Activated B cell treated with CpG ODN at 0.5 μM for 24 hours (primary cell): Measurements from ENCODE around the gene UTRN. TPM values are rescaled to one million over a fixed set of nuclear protein-coding genes. Genes with fewer than 3 reads are reported as not detected.

Experiments used
- ATAC-seq: fragments of 200-7000 bp; cut with Tn5 transposase; one replicate; pipeline ENCODE4 v1.10.0; 2021; ENCODE audit warnings: low read depth, mild to moderate bottlenecking, moderate library complexity
- CTCF ChIA-PET: fragments of 350-600 bp; sonication (Branson Sonifier 250); formaldehyde crosslinking; loops from one replicate; lab custom pipeline; 2021; ENCODE audit warnings: antibody characterized with exemption; lab: Charles Lee
- POLR2A ChIA-PET: fragments of 350-600 bp; sonication (Branson Sonifier 250); formaldehyde crosslinking; loops from one replicate; lab custom pipeline; 2021; ENCODE audit warnings: antibody characterized with exemption; lab: Charles Lee
- DNase-seq: peaks from one replicate; pipeline ENCODE4 v3.0.0; 2022
- H3K27ac Mint-ChIP-seq: one replicate; pipeline ENCODE4 v1.8.0; 2020; ENCODE audit warnings: mixed read lengths
- H3K27me3 Mint-ChIP-seq: one replicate; pipeline ENCODE4 v1.8.0; 2021; ENCODE audit warnings: mixed read lengths
- H3K36me3 Mint-ChIP-seq: one replicate; pipeline ENCODE4 v1.8.0; 2021; ENCODE audit warnings: low read depth, mixed read lengths
- H3K4me1 Mint-ChIP-seq: one replicate; pipeline ENCODE4 v1.8.0; 2021; ENCODE audit warnings: mixed read lengths
- H3K4me3 Mint-ChIP-seq: one replicate; pipeline ENCODE4 v1.8.0; 2020; ENCODE audit warnings: mild to moderate bottlenecking, mixed read lengths
- H3K9me3 Mint-ChIP-seq: one replicate; pipeline ENCODE4 v1.8.0; 2020; ENCODE audit warnings: mixed read lengths
- CTCF ChIP-seq: fragments of 200-600 bp; IDR thresholded peaks from one replicate; pipeline ENCODE4 v1.8.0; 2022; ENCODE audit warnings: antibody characterized with exemption, mild to moderate bottlenecking
- intact Hi-C: fragments of 100-400 bp; cut with micrococcal nuclease; formaldehyde crosslinking; loops from one replicate; pipeline ENCODE4 v1.15.1; 2024
- total RNA-seq: library from RNA; stranded (reverse); gene quantifications from 2 replicates; pipeline ENCODE4 v1.2.3, GENCODE V29; 2022

Gene UTRN
- total RNA-seq, 1 donor from 2014 or later: 53.5 TPM

- Mint-ChIP-seq H3K27ac (no peak overlapping the region), H3K9me3 (no peaks in the 10 kb centered on the region), H3K4me1 (peaks cover 10% of the 10 kb centered on the region), H3K4me3 (no peak overlapping the region), H3K36me3 (no peaks in the 10 kb centered on the region), H3K27me3 (peaks cover 8% of the 10 kb centered on the region)
- ATAC-seq (no peak), DNase-seq (no peak)
- ChIA-PET CTCF (no interaction called here), POLR2A (interaction anchor here (0.7 kb wide), 1 partner anchor 41 kb away, joined by 3 read pairs; no protein-coding TSS in a partner anchor)
- TF ChIP-seq CTCF: no peak
- intact Hi-C loops: no loop called here
Measured at GRCh38 chr6:144305985-144306384, 20.9 kb downstream of the UTRN start.

GRCh38 chr6:144307880-144308279, 22.7 kb downstream of the UTRN start:
- Mint-ChIP-seq H3K4me1 (peaks cover 20% of the 10 kb centered on the region), H3K27ac (no peak overlapping the region), H3K27me3 (peaks cover 5% of the 10 kb centered on the region), H3K4me3 (no peak overlapping the region), H3K9me3 (no peaks in the 10 kb centered on the region), H3K36me3 (no peaks in the 10 kb centered on the region)
- no peak for DNase-seq
- intact Hi-C loops: no loop called here
- ChIA-PET POLR2A (no interaction called here), CTCF (no interaction called here)
- TF ChIP-seq CTCF: no peak
- no peak for ATAC-seq

DNA sequence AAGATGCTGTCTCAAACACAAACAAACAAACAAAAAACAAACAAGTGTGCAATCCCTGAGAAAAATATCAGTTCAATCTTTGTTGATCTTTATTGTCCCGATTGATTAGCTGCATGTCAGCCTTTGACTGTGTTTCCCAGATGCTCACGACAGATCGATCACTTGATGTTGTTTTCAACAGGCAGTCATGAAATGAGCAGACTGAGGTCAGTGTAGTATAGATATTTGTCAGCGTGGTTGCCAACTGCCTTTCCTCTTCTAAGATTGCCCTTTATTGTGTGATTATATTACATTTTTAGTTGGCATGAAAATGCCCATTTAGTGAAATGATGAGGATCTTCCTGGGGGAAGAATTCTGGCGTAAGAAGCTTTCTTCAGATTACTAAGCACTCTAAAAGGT, 25.6 kb downstream of the UTRN start:
- intact Hi-C loops: loop anchor here (2.0 kb wide), 1 partner anchor 24 kb away; no protein-coding TSS in a partner anchor
- ATAC-seq: no peak
- POLR2A ChIA-PET: interaction anchor here (0.9 kb wide), 1 partner anchor 32 kb away, joined by 3 read pairs; no protein-coding TSS in a partner anchor

GRCh38 chr6:144311361-144311760, 26.2 kb downstream of the UTRN start:
- TF ChIP-seq CTCF: no peak
- Mint-ChIP-seq H3K9me3 (no peaks in the 10 kb centered on the region), H3K27me3 (no peaks in the 10 kb centered on the region), H3K4me3 (peak overlapping the region; percentile 26), H3K4me1 (peaks cover 14% of the 10 kb centered on the region), H3K36me3 (no peaks in the 10 kb centered on the region), H3K27ac (no peak overlapping the region)
- ATAC-seq (peak; percentile 52), DNase-seq (no peak)
- ChIA-PET CTCF (interaction anchor here (1.4 kb wide), 1 partner anchor 170 kb away, joined by 6 read pairs; no protein-coding TSS in a partner anchor), POLR2A (interaction anchor here (0.9 kb wide), 1 partner anchor 31 kb away, joined by 3 read pairs; no protein-coding TSS in a partner anchor)
- intact Hi-C loops: loop anchor here (2.0 kb wide), 1 partner anchor 23 kb away; no protein-coding TSS in a partner anchor

More for the DNA sequence above, 25.6 kb downstream of the UTRN start:
- H3K9me3 Mint-ChIP-seq: no peaks in the 10 kb centered on the region
- DNase-seq: no peak
- H3K27ac Mint-ChIP-seq: no peak overlapping the region
- peak overlapping the region; percentile 26 for H3K4me3 Mint-ChIP-seq
- TF ChIP-seq CTCF: no peak
- CTCF ChIA-PET: interaction anchor here (1.4 kb wide), 1 partner anchor 171 kb away, joined by 6 read pairs; no protein-coding TSS in a partner anchor
- H3K4me1 Mint-ChIP-seq: peaks cover 20% of the 10 kb centered on the region
- no peaks in the 10 kb centered on the region for H3K36me3 Mint-ChIP-seq
- H3K27me3 Mint-ChIP-seq: no peaks in the 10 kb centered on the region

- intact Hi-C loops: no loop called here
- Mint-ChIP-seq H3K36me3 (no peaks in the 10 kb centered on the region), H3K9me3 (no peaks in the 10 kb centered on the region), H3K27me3 (no peaks in the 10 kb centered on the region), H3K4me3 (no peak overlapping the region), H3K27ac (no peak overlapping the region), H3K4me1 (peaks cover 14% of the 10 kb centered on the region)
- DNase-seq (no peak), ATAC-seq (no peak)
- no peak for TF ChIP-seq CTCF
- POLR2A ChIA-PET: no interaction called here
- CTCF ChIA-PET: interaction anchor here (0.7 kb wide), 1 partner anchor 306 kb away, joined by 3 read pairs; no protein-coding TSS in a partner anchor
Measured at GRCh38 chr6:144314003-144314485, 28.9 kb downstream of the UTRN start.
